SK-N-MC (cell line): Measurements from ENCODE around the gene ALAS1.

Experiments used
- EZH2 ChIP-seq: fragments of 200-600 bp; sonication (generic); IDR thresholded peaks from one replicate; pipeline ENCODE4 v1.6.1; 2017; ENCODE audit warnings: antibody characterized with exemption
- POLR2AphosphoS5 ChIP-seq: IDR thresholded peaks from 2 replicates; pipeline ENCODE4 v1.6.1; 2012; ENCODE audit warnings: mild to moderate bottlenecking, low read depth, low read length, borderline replicate concordance

GRCh38 chr3:52240059-52240885 is 42.3 kb downstream of the ALAS1 start:
- TF ChIP-seq POLR2AphosphoS5 (no peak), EZH2 (no peak)
